GM19468 (cell line): ENCODE measurements around the gene OR52K2.
"Not testable (repeated sequence)": the region's sequence is repeated elsewhere in the genome, so short reads cannot be mapped to it uniquely, and the experiment has no call there.

Experiments used
- ATAC-seq: cut with Tn5 transposase; IDR thresholded peaks from one replicate; pipeline ENCODE4 v1.9.1; 2021; ENCODE audit warnings: mild to moderate bottlenecking, moderate library complexity, moderate number of reproducible peaks; ENCODE audit not compliant: unreplicated experiment; ENCODE audit errors: extremely low read depth

The OR52K2 gene

DNA sequence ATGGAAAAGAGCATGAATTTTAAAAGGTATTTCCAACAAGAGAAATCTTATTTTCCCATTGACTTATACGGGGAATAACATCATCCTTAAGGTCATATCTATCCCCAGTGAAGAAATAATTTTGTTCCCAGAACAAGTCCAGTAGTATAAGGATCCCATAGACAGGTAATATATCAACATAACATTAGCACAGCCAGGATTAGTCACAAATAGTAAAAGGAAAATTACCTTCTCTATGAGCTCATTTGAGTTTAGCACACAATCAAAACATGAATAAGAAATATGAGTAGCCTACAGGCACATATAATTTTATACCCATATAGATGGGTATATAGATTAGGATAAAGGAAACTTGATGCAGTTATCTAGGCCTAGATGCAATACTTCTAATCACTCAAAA, 30.5 kb downstream of the OR52K2 start:
- ATAC-seq, result no peak

DNA sequence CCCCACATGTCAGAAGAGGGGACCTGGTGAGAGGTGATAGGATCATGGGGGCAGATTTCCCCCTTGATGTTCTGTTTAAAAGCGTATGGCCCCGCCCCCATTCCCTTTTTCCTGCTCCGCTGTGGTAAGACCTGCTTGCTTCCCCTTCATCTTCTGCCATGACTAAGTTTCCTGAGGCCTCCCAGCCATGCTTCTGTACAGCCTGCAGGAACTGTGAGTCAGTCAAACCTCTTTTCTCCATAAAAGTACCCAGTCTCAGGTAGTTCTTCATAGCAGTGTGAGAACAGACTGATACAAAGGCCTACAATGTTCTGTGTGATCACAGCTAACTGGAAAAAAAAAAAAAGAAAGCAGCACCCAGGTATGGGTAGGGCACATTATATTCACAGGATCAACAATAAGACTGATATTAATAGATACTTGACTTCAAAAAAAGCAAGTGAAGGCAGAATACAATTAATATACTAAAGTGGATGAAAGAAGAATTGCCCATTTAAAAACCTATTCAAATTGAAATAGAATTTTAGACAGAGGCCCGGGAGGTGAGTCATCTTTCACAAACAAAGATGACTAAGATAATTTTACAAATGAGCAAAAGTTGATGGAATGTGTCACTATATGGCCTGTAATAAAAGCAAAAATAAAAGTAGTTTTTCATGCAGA, 31.6 kb downstream of the OR52K2 start:
- no peak for ATAC-seq

DNA sequence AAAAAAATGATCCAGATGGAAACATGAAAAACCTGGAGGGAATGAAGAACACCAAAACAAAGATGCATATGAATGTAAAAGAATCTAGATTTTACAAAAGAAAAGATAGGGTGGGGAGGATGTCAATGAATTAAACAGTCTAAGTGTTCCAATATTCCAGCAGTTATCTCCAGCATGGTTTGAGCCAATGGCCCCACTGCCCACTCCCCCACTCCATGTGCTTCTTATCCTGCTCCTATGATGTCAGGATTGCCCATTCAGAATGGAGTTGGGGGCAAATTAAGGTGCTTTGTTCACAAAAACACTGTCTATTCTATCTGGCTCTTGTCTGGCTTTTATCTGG, 32.1 kb downstream of the OR52K2 start:
- no peak for ATAC-seq

DNA sequence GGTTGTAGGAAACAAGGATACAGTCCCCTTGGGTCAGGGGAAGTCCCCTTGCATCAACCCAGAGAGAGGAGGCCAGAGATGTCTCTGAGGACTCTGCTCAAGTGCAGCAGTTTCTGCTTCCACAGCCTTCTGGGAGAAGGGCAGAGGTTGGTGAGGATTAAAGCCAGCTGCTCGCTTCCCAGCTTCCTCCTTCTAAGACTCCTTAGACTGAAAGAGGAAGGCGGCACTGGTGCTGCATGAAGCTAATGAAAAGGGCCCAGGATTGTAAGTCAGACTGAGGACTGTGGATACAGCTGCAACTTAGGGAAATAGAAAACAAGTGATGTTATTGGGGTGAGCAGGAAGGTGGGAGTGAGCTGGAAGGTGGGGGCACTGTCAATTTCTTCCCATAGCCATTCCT, 33.4 kb downstream of the OR52K2 start, which contains the start of gene OR52K1:
Gene OR52K1 (plus strand): TSS at position 202 of the 400 bp plus-strand sequence. CDS start 6,255 bp downstream, outside the sequence.
- ATAC-seq, result no peak

DNA sequence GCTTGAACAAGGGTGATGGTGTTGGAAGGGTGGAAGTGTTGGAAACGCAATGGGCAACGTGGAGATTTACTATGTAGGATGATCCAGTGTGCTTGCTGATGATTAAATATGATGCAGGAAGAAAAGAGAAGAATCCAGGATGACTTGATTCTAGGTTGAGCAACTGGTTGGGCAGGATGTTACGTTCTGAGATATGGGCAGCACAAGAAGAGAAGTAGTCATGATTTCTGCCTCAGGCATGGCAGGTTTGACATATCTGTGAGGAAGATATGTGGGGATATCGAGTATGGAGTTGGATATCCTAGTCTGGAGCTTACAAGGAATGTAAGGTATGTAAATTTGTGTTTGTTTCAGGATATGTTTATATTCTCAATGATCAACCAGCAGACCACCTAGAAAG, 35.2 kb downstream of the OR52K2 start:
- no peak for ATAC-seq

DNA sequence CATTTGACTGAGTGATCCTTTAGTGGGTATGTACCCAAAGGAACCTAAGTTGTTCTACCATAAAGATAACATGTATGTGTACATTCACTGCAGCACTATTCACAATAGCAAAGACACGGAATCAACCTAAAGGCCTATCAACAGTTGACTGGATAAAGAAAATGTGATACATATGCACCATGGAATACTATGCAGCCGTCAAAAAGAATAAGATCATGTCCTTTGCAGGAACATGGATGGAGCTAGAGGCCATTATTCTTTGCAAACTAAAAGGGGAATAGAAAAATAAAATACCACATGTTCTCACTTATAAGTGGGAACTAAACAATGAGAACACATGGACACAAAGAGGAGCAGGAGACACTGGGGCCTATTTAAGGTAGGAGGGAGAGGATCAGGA, 42.3 kb downstream of the OR52K2 start:
- ATAC-seq, result not testable (repeated sequence)

DNA sequence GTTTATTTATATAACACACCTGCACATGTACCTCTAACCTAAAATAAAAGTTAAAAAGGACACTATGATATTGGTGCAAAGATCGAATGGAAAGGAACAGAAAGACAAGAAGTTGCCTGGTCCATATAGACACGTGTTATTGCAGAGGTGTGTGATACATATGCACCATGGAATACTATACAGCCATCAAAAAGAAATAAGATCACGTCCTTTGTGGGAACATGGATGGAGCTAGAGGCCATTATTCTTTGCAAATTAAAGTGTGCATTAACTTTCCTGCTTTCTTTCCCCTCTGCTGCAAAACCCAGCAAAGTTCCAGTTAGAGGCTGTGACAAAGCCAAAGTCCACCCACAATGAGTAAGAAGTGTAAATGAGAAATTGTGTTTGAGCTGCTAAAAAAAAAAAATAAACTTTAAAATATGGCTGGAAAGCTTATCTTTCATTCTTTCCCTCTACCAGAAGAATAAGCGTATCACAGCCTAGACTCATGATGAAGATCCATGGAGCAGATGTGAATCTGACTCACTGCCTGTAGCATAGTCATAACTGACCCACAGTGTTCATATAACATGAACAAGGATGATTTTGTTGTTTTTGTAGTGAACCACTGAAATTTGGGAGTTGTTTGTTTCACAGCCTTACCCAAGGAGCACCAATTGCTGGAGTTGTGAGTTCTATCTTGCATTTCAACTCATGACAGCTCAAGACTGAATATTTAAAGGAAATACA, 42.9 kb downstream of the OR52K2 start:
- ATAC-seq, result no peak

DNA sequence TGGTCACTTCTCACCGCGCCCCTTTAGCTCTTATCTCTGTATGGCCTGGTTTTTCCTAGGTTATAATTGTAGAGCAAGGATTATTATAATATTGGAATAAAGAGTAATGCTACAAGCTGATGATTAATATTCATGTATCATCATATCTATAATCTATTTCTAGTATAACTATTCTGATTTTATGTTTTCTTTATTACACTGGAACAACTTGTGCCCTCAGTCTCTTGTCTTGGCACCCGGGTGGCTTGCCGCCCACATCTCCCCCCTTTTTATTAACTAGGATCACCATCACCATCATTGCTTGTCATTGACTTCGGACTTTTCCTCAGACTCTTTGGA, 44.4 kb downstream of the OR52K2 start:
- no peak for ATAC-seq

DNA sequence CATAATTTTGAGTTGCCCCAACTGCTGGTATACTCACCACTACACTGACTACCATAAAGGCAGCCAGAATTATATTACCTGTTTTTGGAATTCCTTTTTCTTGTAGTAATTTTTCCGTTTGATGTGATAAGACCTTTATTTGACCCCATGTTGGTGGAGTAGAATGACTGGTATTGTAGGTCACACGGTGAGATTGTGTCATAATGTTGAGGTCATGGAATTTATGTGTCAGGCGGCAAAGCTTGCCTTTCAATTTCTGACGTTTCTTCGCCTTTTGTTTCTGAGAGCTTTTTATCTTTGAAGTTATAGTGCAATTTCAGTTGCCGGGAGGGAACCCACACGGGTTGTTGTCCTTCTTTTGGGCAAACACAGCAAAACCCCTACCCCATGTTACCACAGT, 46.4 kb downstream of the OR52K2 start:
- ATAC-seq, result no peak

DNA sequence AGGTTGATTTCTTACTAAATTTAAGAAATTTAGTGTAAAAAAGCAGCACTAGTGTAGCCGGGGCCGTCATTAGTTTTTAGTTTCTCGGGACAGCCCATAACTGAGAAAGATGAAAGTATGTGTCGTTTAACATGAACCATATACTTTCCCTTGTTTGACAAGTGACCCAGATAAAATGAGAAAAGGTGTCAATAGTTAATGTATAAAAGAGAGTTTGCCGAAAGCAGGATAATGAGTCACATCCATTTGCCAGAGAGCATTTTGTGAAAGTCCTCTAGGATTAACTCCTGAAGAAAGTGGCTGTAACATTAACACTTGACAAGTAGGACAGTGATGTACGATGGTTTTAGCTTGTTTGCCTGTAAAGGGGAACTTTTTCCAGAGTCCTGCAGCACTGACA, 46.9 kb downstream of the OR52K2 start:
- ATAC-seq, result no peak

DNA sequence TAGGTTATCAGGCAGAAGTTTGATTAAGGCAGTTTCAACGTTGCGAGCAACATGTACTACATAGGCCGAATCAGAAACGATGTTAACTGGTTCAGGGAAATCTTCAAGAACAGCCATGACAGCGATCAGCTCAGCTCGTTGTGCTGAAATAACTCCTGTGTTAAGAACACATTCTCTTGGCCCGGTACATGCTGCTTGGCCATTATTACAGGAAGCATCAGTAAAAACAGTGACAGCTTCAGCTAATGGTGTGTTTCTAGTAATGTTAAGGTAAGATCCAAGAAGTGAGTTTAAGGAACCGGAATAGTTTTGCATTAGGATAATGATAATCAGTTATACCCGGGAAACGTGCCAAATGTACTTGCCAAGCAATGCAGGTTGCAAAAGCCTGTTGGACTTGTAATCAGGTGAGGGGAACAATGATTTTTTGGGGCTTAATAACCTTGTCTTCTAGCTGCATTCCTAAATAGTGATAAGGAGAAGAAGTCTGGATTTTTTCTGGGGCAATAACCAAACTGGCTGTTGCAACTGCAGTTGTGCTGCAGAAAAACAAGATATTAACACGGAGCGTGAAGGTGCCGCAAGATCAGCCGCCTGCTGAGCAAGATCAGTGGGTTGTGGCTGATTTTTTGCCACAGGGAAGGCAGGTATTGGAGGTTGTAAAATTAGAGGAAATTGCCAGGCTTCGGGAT, 47.6 kb downstream of the OR52K2 start:
- ATAC-seq, result no peak
